ENCODE results near the gene PHF2.

DNA sequence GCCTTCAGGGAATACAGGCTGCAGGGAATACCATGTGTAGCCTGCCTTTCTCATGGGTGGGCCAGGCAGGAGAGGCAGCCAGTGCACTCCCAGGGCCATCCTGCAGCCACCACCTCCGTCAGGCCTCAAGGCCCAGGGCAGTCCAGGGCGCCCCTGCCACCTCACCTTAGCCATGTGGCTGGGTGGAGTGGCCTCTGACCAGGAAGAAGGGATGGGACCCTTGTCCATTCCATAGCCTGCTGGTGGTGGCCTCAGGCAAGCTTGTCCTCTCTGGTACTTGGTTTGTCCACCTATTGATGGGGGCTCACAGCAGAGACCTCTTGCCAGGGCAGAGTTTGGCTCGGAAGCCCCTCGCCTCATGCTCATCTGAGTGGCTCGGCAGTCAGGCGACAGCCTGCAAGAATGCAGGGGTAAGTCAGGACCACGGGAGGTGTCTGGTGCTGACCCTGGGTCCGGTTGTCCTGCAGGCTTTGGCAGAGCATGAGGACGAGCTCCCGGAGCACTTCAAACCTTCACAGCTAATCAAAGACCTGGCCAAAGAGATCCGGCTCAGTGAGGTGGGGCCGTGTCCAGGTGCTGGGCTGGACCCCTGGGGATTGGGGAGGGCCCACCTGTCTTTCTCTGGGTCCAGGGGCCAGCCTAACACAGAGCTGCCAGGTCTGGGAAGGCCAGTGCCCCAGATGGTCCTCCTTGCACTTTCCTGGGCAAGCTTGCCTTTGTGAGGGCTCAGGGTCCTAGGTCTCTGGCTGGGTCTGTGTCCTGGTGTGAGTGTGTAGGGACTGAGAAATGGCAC, 82.9 kb downstream of the PHF2 start:
- TF ChIP-seq, protein P1, sequence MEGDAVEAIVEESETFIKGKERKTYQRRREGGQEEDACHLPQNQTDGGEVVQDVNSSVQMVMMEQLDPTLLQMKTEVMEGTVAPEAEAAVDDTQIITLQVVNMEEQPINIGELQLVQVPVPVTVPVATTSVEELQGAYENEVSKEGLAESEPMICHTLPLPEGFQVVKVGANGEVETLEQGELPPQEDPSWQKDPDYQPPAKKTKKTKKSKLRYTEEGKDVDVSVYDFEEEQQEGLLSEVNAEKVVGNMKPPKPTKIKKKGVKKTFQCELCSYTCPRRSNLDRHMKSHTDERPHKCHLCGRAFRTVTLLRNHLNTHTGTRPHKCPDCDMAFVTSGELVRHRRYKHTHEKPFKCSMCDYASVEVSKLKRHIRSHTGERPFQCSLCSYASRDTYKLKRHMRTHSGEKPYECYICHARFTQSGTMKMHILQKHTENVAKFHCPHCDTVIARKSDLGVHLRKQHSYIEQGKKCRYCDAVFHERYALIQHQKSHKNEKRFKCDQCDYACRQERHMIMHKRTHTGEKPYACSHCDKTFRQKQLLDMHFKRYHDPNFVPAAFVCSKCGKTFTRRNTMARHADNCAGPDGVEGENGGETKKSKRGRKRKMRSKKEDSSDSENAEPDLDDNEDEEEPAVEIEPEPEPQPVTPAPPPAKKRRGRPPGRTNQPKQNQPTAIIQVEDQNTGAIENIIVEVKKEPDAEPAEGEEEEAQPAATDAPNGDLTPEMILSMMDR (IDR thresholded peaks at IDR 0.05; ENCODE audit: insufficient read depth, low read length): no peak
- TF ChIP-seq POLR2AphosphoS5 (IDR thresholded peaks at IDR 0.05; ENCODE audit: low read depth) (no peak), GABPA (IDR thresholded peaks at IDR 0.05; ENCODE audit: low read depth) (no peak), SPI1 (IDR thresholded peaks at IDR 0.05; ENCODE audit: borderline replicate concordance, low read depth) (no peak)
- TF ChIP-seq, protein P2, sequence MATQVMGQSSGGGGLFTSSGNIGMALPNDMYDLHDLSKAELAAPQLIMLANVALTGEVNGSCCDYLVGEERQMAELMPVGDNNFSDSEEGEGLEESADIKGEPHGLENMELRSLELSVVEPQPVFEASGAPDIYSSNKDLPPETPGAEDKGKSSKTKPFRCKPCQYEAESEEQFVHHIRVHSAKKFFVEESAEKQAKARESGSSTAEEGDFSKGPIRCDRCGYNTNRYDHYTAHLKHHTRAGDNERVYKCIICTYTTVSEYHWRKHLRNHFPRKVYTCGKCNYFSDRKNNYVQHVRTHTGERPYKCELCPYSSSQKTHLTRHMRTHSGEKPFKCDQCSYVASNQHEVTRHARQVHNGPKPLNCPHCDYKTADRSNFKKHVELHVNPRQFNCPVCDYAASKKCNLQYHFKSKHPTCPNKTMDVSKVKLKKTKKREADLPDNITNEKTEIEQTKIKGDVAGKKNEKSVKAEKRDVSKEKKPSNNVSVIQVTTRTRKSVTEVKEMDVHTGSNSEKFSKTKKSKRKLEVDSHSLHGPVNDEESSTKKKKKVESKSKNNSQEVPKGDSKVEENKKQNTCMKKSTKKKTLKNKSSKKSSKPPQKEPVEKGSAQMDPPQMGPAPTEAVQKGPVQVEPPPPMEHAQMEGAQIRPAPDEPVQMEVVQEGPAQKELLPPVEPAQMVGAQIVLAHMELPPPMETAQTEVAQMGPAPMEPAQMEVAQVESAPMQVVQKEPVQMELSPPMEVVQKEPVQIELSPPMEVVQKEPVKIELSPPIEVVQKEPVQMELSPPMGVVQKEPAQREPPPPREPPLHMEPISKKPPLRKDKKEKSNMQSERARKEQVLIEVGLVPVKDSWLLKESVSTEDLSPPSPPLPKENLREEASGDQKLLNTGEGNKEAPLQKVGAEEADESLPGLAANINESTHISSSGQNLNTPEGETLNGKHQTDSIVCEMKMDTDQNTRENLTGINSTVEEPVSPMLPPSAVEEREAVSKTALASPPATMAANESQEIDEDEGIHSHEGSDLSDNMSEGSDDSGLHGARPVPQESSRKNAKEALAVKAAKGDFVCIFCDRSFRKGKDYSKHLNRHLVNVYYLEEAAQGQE (IDR thresholded peaks at IDR 0.05; ENCODE audit: insufficient replicate concordance, low read depth): no peak
